ENCODE measurements around the gene APOC3.
A peak's percentile ranks its signal among the peaks of the same experiment; 100 is the strongest.

APOC3 gene

GRCh38 chr11:116788975-116789374 is 40.7 kb upstream of the APOC3 start:
- peaks cover 8% of the 10 kb centered on the region for H3K4me1 ChIP-seq (ENCODE audit: insufficient read depth, insufficient read length)
- H3K9me3 ChIP-seq (ENCODE audit: insufficient read depth, low read length) = no peaks in the 10 kb centered on the region
- no peak overlapping the region for H3K9ac ChIP-seq (ENCODE audit: insufficient read length, low read depth)
- H3K4me3 ChIP-seq (ENCODE audit: insufficient read length, low read depth) = no peak overlapping the region
- DNase-seq (ENCODE audit: low read depth, low spot score) = no peak
- peaks cover 31% of the 10 kb centered on the region for H3K36me3 ChIP-seq (ENCODE audit: insufficient read depth, insufficient read length, low read length)
- H3K27me3 ChIP-seq (ENCODE audit: insufficient read depth, insufficient read length) = peaks cover 25% of the 10 kb centered on the region
- TF ChIP-seq SUZ12 (IDR thresholded peaks at IDR 0.05; ENCODE audit: extremely low read depth, insufficient read depth, insufficient read length) (no peak), YY1 (IDR thresholded peaks at IDR 0.05; ENCODE audit: insufficient read depth, insufficient read length) (no peak), ZNF274 (IDR thresholded peaks at IDR 0.05; ENCODE audit: low read depth, low read length) (no peak)

GRCh38 chr11:116790167-116791001 is 39.3 kb upstream of the APOC3 start:
- DNase-seq (ENCODE audit: low read depth, low spot score) = no peak
- H3K4me1 ChIP-seq (ENCODE audit: insufficient read depth, insufficient read length) = peaks cover 8% of the 10 kb centered on the region
- peaks cover 17% of the 10 kb centered on the region for H3K36me3 ChIP-seq (ENCODE audit: insufficient read depth, insufficient read length, low read length)
- TF ChIP-seq YY1 (IDR thresholded peaks at IDR 0.05; ENCODE audit: insufficient read depth, insufficient read length) (no peak), ZNF274 (IDR thresholded peaks at IDR 0.05; ENCODE audit: low read depth, low read length) (no peak), SUZ12 (IDR thresholded peaks at IDR 0.05; ENCODE audit: extremely low read depth, insufficient read depth, insufficient read length) (no peak)
- H3K9me3 ChIP-seq (ENCODE audit: insufficient read depth, low read length) = no peaks in the 10 kb centered on the region
- peaks cover 25% of the 10 kb centered on the region for H3K27me3 ChIP-seq (ENCODE audit: insufficient read depth, insufficient read length)
- H3K4me3 ChIP-seq (ENCODE audit: insufficient read length, low read depth) = no peak overlapping the region
- H3K9ac ChIP-seq (ENCODE audit: insufficient read length, low read depth) = peak overlapping the region; percentile 8

GRCh38 chr11:116791002-116791812 is 38.5 kb upstream of the APOC3 start:
- peaks cover 9% of the 10 kb centered on the region for H3K36me3 ChIP-seq (ENCODE audit: insufficient read depth, insufficient read length, low read length)
- peaks cover 8% of the 10 kb centered on the region for H3K4me1 ChIP-seq (ENCODE audit: insufficient read depth, insufficient read length)
- H3K9me3 ChIP-seq (ENCODE audit: insufficient read depth, low read length) = no peaks in the 10 kb centered on the region
- peak; percentile 72 for DNase-seq (ENCODE audit: low read depth, low spot score)
- no peak overlapping the region for H3K4me3 ChIP-seq (ENCODE audit: insufficient read length, low read depth)
- no peak for TF ChIP-seq ZNF274 (IDR thresholded peaks at IDR 0.05; ENCODE audit: low read depth, low read length)
- TF ChIP-seq YY1 (IDR thresholded peaks at IDR 0.05; ENCODE audit: insufficient read depth, insufficient read length) = no peak
- TF ChIP-seq SUZ12 (IDR thresholded peaks at IDR 0.05; ENCODE audit: extremely low read depth, insufficient read depth, insufficient read length) = no peak
- peak overlapping the region; percentile 47 for H3K9ac ChIP-seq (ENCODE audit: insufficient read length, low read depth)
- peaks cover 25% of the 10 kb centered on the region for H3K27me3 ChIP-seq (ENCODE audit: insufficient read depth, insufficient read length)

GRCh38 chr11:116791813-116792143 is 37.9 kb upstream of the APOC3 start, which contains the start of gene APOA5:
Gene APOA5, minus strand, starts transcription at chr11:116791879. Its CDS starts 19 bp downstream, at chr11:116791860.
- Histone ChIP-seq H3K4me3 (ENCODE audit: insufficient read length, low read depth) (no peak within 1 kb of the TSS), H3K36me3 (ENCODE audit: insufficient read depth, insufficient read length, low read length) (peaks cover 3% of the 10 kb centered on the region), H3K9ac (ENCODE audit: insufficient read length, low read depth) (peak within 1 kb of the TSS; percentile 47), H3K9me3 (ENCODE audit: insufficient read depth, low read length) (no peaks in the 10 kb centered on the region), H3K27me3 (ENCODE audit: insufficient read depth, insufficient read length) (peaks cover 25% of the 10 kb centered on the region), H3K4me1 (ENCODE audit: insufficient read depth, insufficient read length) (peaks cover 8% of the 10 kb centered on the region)
- no peak for DNase-seq (ENCODE audit: low read depth, low spot score)
- TF ChIP-seq ZNF274 (IDR thresholded peaks at IDR 0.05; ENCODE audit: low read depth, low read length) = no peak
- TF ChIP-seq YY1 (IDR thresholded peaks at IDR 0.05; ENCODE audit: insufficient read depth, insufficient read length) = no peak
- TF ChIP-seq SUZ12 (IDR thresholded peaks at IDR 0.05; ENCODE audit: extremely low read depth, insufficient read depth, insufficient read length) = no peak

- H3K27me3 ChIP-seq (ENCODE audit: insufficient read depth, insufficient read length) = peaks cover 25% of the 10 kb centered on the region
- H3K4me1 ChIP-seq (ENCODE audit: insufficient read depth, insufficient read length) = peaks cover 8% of the 10 kb centered on the region
- no peaks in the 10 kb centered on the region for H3K9me3 ChIP-seq (ENCODE audit: insufficient read depth, low read length)
- H3K4me3 ChIP-seq (ENCODE audit: insufficient read length, low read depth) = no peak overlapping the region
- H3K36me3 ChIP-seq (ENCODE audit: insufficient read depth, insufficient read length, low read length) = no peaks in the 10 kb centered on the region
- peak overlapping the region; percentile 36 for H3K9ac ChIP-seq (ENCODE audit: insufficient read length, low read depth)
- no peak for TF ChIP-seq ZNF274 (IDR thresholded peaks at IDR 0.05; ENCODE audit: low read depth, low read length)
- no peak for TF ChIP-seq SUZ12 (IDR thresholded peaks at IDR 0.05; ENCODE audit: extremely low read depth, insufficient read depth, insufficient read length)
- no peak for TF ChIP-seq YY1 (IDR thresholded peaks at IDR 0.05; ENCODE audit: insufficient read depth, insufficient read length)
- no peak for DNase-seq (ENCODE audit: low read depth, low spot score)
Observed at GRCh38 chr11:116792144-116792868, 37.4 kb upstream of the APOC3 start.

- Histone ChIP-seq H3K9ac (ENCODE audit: insufficient read length, low read depth) (no peak overlapping the region), H3K4me1 (ENCODE audit: insufficient read depth, insufficient read length) (peaks cover 8% of the 10 kb centered on the region), H3K36me3 (ENCODE audit: insufficient read depth, insufficient read length, low read length) (no peaks in the 10 kb centered on the region), H3K4me3 (ENCODE audit: insufficient read length, low read depth) (no peak overlapping the region), H3K27me3 (ENCODE audit: insufficient read depth, insufficient read length) (peaks cover 25% of the 10 kb centered on the region), H3K9me3 (ENCODE audit: insufficient read depth, low read length) (no peaks in the 10 kb centered on the region)
- no peak for DNase-seq (ENCODE audit: low read depth, low spot score)
- TF ChIP-seq SUZ12 (IDR thresholded peaks at IDR 0.05; ENCODE audit: extremely low read depth, insufficient read depth, insufficient read length) = no peak
- no peak for TF ChIP-seq ZNF274 (IDR thresholded peaks at IDR 0.05; ENCODE audit: low read depth, low read length)
- TF ChIP-seq YY1 (IDR thresholded peaks at IDR 0.05; ENCODE audit: insufficient read depth, insufficient read length) = no peak
Observed at GRCh38 chr11:116792869-116793771, 36.6 kb upstream of the APOC3 start.
